Bone marrow (tissue), 2 donors: ENCODE measurements around the gene CC2D1A.

Source experiments
- DNase-seq, 2 donors: peaks; one replicate each; lab custom pipeline; 2025; lab: John Stamatoyannopoulos, UW

CC2D1A gene

DNA sequence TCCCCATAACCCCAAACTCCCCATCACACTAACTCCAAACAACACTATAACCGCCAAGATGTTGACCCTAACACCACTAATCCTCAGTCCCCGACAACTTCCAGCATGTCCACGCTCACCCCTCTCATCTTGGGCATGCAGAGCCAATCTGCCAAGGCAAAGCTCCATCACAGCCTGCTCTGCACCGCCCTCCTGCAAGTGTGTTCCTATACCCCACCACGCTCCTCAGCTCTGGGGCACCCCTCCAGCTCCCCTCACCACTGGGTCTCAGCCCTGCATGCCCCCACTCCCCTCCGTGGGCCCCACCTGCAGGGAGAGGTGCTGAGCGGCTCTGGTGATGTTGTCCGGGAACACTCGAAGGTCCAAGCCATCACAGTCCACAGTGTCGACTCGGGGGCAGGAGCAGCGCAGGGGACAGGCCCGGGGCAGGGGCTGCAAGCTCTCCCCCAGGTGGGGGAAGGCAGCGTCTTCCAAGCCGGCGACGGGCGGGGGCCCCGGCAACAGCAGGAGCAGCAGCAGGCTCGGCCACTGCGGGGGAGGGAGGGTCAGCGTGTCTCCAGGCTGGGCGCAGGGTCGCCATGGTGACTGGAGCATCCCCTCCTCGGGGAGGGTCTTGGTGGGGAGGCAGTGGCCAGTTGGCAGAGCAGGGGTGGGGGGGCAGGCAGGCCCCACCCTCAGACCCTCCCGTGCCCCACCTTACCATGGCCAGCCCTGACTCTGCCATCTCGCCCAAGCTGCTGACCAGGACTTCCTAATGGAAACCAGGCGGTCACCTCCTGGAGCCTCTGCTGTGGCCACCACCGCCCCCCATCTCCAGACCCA, 31.7 kb downstream of the CC2D1A start:
- no peak for DNase-seq

DNA sequence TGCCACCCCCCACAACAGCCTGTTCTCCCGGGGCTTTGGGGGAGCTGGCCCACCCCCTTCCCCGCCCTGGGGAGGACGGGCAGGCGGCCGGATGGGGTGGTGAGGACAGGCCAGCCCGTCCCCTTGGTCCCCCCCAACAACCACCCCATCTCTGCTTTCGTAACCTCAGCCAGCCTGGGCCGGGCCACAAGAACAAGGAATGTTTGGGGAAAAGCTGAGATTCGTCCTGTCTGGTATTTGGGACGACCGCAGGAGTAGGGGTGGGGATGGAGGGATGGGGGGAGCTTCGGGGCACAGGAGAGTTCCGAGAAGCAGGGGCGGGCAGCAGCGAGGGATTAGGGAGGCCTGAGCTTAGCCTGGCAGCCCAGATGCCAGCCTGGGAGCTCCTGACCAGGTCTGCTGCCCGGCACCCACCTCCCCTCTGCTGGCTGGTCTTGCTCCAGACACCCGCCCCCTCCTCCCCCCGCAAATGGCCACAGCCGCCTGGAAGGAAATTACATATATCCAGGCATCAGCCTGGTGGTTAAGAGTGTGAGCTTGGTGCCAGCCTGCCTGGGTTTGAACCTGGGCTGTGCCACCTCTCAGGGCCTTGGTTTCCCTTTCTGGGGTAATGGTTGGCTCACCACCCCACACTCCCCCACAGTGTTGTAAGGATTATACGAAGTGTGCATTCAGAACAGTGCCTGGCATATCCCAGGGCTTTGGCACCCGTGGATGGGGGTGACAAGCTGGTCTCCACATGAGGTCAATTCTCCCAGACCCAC, 32.5 kb downstream of the CC2D1A start, which contains the start of gene PODNL1:
Gene PODNL1, minus strand, starts transcription at position 117 of the 764 bp plus-strand sequence. CDS start 236 bp downstream, outside the sequence.
- no peak for DNase-seq

GRCh38 chr19:13942023-13942684, 36.2 kb downstream of the CC2D1A start:
- no peak for DNase-seq

DNA sequence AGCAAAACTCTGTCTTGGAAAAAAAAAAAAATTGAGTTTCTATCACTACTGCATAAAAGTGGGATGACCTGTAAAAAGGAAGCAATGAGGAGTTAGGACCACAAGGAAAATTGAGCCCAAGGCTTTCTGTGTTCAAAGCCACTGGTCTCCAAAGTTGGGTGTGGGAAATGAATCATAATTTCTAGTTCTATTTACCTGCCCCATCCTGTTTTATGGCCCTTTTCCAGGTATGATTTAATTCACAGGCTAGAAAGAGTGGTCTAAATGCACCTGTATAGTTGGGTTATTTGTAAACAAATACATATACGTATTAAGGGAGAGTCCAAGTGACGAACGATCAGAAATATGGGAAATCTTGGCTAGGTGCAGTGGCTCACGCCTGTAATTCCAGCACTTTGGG, 40.4 kb downstream of the CC2D1A start:
- DNase-seq: no peak

- no peak for DNase-seq
These were observed 45.0 kb downstream of the CC2D1A start for GRCh38 chr19:13951043-13951442.

- DNase-seq: no peak
These were observed 45.8 kb downstream of the CC2D1A start for GRCh38 chr19:13951799-13952153.

- peak; percentile 84 to 98 for DNase-seq
These were observed 46.3 kb downstream of the CC2D1A start, which contains the start of gene DCAF15 for GRCh38 chr19:13952154-13952930. TSS of gene DCAF15 (plus strand) at chr19:13952509. CDS start at chr19:13952513, 4 bp downstream.

GRCh38 chr19:13952931-13953531, 47.0 kb downstream of the CC2D1A start:
- no peak for DNase-seq

- no peak for DNase-seq
These were observed 48.2 kb downstream of the CC2D1A start for GRCh38 chr19:13954185-13954584.

DNA sequence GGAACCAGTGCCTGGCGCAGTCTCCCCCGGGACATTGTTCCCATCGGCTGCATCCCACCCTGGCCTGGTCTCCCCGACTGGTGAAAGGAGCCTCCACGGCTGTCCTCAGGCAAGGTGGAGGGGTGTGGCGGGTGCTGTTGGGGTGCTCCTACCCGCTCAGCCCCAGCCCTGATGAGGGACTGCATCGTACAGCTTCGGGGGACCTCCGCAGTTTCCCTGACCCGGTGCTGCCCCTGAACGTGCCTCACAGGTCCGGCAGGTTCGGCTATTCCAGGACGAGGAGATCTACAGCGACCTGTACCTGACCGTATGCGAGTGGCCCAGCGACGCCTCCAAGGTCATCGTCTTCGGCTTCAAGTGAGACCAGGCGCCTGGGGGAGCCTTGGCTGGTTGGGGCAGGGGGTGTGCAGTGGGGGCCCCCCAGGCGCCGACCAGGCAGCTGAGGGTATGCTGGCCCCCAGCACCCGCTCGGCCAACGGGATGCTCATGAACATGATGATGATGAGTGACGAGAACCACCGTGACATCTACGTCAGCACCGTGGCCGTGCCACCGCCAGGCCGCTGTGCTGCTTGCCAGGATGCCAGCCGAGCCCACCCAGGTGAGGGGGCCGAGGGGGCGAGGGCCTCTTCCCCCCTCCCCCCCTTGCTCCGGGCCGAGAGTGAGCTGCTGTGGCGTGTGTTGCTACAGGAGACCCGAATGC, 49.8 kb downstream of the CC2D1A start:
- DNase-seq: no peak

GRCh38 chr19:13956365-13956744, 50.4 kb downstream of the CC2D1A start:
- no peak for DNase-seq

DNA sequence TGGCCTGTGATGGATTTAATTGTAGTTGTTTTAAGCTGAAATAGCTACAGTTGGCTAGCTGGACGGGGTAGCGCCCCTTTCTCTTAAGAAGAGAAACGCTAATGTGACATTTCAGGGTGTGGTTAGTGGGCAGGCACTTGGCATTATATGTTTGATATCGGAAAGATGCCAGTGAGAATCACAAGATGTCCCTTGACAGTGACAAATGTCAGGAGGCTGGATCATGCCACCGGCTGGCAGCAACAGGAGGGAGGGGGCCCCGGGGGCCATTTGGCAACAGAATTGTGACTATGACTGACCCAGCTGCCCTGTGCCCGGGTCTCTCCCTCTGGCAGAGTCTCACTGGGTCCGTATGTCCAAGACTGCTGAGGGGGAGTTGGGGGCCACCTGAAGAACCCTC, 51.0 kb downstream of the CC2D1A start:
- no peak for DNase-seq

DNA sequence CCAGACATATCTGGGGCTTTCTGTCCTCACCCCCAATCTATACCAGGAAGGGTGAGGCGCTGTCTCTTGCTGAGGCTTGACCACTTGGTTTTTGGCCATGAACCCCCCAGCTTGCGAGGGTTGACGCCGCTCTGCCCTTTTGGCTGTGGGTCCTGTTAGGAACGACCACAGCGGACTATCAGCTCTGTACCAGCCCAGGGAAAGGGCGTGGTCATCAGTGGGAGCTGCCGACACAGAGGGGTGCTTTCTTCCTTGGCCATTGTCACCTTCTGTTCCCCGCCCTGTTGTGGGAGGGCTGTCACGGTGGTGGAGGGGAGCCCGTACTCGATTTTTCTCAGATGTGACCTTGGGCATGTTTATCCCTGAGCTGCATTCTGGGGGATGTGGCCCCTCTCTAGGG, 52.0 kb downstream of the CC2D1A start:
- no peak for DNase-seq

DNA sequence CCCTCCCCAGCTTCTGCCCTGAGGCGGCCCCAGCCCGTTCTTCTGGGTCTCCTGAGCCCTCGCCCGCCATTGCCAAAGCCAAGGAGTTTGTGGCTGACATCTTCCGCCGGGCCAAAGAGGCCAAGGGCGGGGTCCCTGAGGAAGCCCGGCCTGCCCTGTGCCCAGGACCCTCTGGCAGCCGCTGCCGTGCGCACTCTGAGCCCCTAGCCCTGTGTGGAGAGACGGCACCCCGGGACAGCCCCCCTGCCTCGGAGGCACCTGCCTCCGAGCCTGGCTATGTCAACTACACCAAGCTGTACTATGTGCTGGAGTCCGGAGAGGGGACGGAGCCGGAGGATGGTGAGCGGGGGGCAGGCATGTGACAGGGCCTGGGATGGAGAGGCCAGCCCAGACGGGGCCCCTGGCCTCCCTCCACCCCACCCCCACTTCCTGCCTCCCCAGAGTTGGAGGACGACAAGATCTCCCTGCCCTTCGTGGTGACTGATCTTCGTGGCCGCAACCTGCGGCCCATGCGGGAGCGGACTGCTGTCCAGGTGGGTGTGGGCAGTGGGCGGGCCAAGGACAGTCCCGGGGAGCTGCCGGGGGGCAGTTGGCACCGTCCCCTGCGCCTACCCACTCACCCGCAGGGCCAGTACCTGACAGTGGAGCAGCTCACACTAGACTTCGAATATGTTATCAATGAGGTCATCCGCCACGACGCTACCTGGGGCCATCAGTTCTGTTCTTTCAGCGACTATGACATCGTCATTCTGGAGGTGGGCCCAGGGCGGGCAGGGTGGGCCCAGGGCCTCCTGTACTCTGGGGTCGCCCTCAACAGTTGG, 53.4 kb downstream of the CC2D1A start:
- DNase-seq: no peak

- DNase-seq: no peak
These were observed 54.2 kb downstream of the CC2D1A start for GRCh38 chr19:13959962-13960862.

- no peak for DNase-seq
These were observed 55.1 kb downstream of the CC2D1A start for GRCh38 chr19:13960863-13961784.

DNA sequence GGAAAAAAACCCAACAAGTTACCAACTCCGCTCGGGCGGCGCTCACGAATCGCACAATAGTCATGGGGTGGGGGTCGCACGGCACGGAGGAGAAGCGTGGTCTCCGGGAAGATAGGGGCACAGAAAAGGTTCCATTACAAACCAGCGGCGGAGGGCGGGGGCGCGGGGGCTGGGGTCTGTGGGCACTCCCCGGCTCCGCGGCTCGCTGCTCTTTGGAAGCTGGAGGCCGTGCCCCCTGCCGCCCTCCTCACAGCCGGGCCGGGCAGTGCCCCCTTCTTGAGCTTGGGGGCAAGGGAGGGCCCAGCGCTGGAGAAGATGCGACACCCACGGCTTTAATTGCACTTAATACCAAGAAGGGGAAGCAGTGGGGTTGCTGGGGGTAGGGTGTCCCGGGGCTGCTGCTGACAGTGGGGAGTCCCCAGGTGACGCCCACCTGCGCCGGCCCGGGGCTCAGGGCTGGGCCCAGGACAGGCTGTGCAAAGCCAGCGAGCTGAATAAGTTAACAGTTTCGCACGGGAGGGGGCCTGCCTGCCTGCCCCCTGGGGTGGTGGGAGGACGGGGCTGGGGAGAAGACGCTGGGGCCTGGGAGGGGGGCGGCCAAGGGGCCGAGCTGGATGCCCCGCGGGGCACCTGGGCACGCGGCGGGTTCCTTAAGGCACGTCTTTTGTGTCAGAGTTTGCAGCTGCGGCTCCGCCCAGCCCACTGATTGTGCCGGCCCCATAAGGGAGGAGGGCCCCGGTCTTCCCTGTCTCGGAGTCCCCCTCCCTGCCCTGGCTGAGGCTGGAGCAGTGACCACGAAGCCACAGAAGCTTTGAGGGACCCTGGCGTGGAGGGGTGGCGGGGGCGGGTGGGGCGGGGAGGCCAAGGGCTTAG, 56.1 kb downstream of the CC2D1A start:
- no peak for DNase-seq
